OCI-LY1 (cell line): Measurements from ENCODE around the gene FAM168A.

Source experiments
- CTCF ChIP-seq: fragments of 200-600 bp; sonication (generic), shearing (Covaris generic); IDR thresholded peaks from 2 replicates; pipeline ENCODE4 v1.5.1; 2017; ENCODE audit warnings: mild to moderate bottlenecking, antibody characterized with exemption, low read length, moderate library complexity, mixed read lengths
- EZH2 ChIP-seq: fragments of 200-600 bp; sonication (generic), shearing (Covaris generic); IDR thresholded peaks from 2 replicates; pipeline ENCODE4 v1.8.0; 2017; ENCODE audit warnings: borderline replicate concordance, mixed run types, mild to moderate bottlenecking, antibody characterized with exemption, low read length, moderate library complexity, mixed read lengths

GRCh38 chr11:73554671-73555320, 43.1 kb downstream of the FAM168A start:
- no peak for TF ChIP-seq CTCF
- no peak for TF ChIP-seq EZH2
